ENCODE data around the gene TCF7L2.

The TCF7L2 gene

DNA sequence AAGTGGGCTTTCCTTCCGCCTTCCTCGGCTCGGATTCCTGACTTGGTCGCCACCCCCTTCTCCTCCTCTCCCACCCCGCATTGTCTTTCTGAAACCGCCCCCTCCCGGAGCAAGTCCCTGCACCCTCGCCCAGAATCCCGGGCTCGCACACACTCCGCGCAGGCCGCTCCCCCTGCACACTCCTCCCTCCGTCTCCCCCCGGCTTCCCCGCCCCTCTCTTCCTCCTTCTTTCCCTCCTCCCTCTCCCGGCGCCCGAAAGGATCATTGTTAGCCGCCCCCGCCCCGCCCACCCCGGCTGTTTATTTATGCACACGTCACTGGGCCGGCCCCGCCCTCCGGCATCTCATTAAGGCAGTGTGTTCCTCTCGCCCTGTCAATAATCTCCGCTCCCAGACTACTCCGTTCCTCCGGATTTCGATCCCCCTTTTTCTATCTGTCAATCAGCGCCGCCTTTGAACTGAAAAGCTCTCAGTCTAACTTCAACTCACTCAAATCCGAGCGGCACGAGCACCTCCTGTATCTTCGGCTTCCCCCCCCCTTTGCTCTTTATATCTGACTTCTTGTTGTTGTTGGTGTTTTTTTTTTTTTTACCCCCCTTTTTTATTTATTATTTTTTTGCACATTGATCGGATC, at the start of gene TCF7L2:
TCF7L2 (plus strand) TSS at position 373 of the 633 bp plus-strand sequence. CDS start 510 bp downstream, outside the sequence.
- DNase-seq (ENCODE audit: low read depth): peak; percentile 92
- peak within 1 kb of the TSS; percentile 61 for H3K4me3 ChIP-seq (ENCODE audit: low read depth, low read length)

DNA sequence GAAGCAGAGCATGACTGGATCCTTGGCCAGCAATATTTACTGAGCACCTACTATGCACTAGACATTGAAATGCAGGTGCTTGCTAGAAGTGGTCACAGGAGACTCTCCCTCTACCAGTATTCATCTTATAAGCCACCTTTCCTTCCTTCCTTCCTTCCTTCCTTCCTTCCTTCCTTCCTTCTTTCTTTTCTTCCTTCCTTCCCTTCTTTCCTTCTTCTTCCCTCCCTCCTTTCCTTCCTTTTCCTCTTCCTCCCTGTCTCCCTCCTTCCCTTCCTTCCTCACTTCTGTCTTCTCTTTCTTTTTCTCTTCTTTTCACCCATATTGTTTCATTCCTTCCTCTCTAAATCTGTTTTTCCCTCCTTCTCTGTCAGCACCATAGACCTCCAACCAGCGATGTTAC, 47.3 kb upstream of the TCF7L2 start:
- DNase-seq (ENCODE audit: low read depth): no peak
- H3K4me3 ChIP-seq (ENCODE audit: low read depth, low read length): no peak overlapping the region

DNA sequence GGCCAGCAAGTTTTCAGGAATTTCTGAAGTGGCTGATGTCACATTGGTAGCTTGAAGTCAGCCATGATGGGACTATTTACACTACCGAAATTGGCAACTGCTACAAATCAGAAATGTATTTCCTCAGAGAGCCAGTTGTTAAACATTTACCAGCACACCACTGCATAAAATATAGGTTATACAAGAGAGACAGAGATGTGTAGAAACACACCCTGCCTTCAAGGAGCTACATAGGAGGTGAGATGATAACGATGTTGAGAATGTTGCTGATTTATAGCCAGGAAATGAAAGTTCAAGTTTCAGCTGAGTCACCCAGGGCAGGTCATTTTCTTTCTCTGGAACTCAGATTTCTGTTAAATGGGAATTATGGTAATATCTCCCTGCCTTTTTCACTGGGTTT, 46.0 kb upstream of the TCF7L2 start:
- no peak for DNase-seq (ENCODE audit: low read depth)

DNA sequence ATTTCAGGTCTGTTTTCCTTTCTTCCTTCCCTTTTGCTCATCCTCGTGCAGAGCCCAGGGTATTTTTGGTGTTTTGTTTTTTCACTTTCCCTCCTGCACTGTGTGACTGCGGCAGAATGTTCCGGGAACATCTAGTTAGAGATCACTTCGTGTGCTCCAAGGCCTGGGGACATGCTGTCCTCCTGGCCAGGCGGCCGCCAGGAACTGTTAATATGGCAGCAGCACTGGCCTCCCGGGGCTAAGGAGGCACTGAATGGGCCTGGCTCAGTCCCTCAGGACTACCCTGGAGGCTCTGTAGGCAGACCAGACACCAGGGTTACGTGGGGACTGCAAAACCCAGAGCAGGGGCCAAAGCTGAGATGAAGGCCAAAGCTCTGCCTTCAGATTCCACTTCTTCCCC, 43.1 kb upstream of the TCF7L2 start:
- DNase-seq (ENCODE audit: low read depth): no peak
- H3K4me3 ChIP-seq (ENCODE audit: low read depth, low read length): no peak overlapping the region

More for the DNA sequence above, 46.0 kb upstream of the TCF7L2 start:
- no peak overlapping the region for H3K4me3 ChIP-seq (ENCODE audit: low read depth, low read length)

DNA sequence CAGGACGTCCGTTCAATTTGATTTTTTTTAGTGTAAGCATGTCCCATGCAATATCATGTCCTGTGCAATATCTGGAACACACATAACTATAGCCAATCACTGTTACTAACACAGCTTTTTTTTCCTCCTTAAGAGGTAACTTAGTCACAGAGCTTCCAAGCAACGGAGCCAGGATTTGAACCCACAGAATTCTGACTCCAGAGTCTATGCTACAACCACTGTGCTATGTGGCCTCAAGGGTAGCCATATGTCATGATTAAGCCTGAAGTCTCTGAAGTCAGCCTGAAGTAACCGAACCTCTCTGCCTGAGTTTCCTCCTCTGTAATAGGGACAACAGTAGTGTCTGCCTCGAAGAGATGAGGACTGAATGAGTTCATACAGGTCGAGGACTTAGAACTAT, 42.2 kb upstream of the TCF7L2 start:
- H3K4me3 ChIP-seq (ENCODE audit: low read depth, low read length): no peak overlapping the region
- no peak for DNase-seq (ENCODE audit: low read depth)

DNA sequence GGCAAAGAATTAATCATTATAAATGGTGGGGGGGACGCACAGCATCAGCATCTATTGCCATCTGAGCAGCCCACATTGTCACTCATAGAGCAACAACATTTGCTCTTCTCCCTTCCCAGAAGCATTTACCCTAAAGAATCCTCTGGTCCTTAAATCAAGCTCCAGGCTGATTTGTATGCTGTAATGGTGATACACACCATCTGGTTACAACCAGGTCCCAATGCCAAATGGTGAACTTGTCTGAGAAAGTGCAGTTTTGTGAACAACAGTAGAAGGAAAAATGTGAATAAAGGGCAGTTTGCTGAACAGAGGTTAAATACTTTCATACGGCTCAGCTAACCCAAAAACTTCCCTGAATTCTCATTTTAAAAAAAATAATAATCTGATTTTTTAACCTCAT, 38.8 kb upstream of the TCF7L2 start:
- no peak for DNase-seq (ENCODE audit: low read depth)

DNA sequence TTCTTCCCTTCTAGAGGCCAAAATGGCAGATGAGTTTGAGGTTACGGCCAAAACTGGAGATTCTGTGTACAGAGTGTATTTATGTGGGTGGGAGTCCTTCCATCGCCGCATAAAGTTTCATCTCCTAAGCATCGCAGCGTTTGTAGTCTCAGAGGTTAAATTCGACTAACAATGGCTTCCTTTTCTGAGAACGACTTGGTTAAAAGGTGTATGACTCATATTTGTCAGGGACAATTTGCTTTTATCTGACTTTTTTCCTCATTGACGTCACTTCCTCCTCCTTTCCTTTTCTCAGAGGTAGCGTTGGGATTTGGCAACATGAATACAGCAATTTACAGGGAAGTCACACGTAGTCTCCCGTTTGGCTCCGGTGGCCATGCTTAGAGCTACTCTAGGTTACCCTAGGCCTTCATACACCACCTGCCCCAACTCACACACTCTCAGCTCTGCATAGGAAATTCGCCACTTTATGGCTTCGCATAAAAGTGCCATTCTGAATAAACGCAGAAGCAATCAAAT, 37.6 kb upstream of the TCF7L2 start:
- DNase-seq (ENCODE audit: low read depth): no peak
- no peak overlapping the region for H3K4me3 ChIP-seq (ENCODE audit: low read depth, low read length)

More for the DNA sequence above, 38.8 kb upstream of the TCF7L2 start:
- no peak overlapping the region for H3K4me3 ChIP-seq (ENCODE audit: low read depth, low read length)

DNA sequence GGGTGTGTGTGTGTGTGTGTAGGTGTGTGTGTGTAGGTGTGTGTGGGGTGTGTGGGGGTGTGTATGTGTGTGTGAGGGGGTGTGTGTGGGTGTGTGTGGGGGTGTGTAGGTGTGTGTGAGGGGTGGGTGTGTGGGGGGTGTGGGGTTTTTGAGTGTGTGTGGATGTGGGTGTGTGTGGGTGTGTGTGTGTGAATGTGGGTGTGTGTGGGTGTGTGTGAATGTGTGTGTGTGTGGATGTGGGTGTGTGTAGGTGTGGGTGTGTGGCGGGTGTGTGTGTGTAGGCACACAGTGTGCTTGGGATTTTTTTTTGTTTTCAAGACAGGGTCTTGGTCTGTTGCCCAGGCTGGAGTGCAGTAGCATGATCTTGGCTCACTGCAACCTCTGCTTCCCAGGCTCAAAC, 36.8 kb upstream of the TCF7L2 start:
- no peak for DNase-seq (ENCODE audit: low read depth)
- H3K4me3 ChIP-seq (ENCODE audit: low read depth, low read length): no peak overlapping the region

DNA sequence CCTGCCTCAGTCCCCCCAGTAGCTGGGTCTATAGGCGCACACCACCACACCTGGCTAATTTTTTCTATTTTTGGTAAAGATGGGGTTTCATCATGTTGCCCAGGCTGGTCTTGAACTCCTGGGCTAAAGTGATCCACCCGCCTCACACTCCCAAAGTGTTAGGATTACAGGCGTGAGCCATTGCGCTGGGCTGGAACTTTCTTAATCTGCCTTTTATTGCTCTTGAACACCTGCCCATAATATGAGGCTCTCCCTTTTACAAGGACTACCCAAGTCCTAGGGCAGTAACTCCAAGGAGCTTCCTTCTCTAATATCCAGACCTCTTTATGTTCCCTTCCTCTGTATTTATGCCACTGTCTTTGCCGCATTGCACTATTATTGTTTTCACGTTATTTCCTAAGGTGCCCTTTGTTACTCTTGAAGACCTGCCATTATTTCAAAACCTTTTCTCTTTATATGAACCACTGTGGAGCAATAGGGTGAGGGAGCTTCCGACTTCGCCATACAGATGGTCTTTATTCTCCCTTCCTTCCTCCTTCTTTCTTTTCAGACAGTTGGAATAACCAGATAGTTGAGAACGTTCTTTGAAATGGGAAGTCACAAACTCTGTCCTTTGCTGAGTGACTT, 36.3 kb upstream of the TCF7L2 start:
- H3K4me3 ChIP-seq (ENCODE audit: low read depth, low read length): no peak overlapping the region
- no peak for DNase-seq (ENCODE audit: low read depth)

DNA sequence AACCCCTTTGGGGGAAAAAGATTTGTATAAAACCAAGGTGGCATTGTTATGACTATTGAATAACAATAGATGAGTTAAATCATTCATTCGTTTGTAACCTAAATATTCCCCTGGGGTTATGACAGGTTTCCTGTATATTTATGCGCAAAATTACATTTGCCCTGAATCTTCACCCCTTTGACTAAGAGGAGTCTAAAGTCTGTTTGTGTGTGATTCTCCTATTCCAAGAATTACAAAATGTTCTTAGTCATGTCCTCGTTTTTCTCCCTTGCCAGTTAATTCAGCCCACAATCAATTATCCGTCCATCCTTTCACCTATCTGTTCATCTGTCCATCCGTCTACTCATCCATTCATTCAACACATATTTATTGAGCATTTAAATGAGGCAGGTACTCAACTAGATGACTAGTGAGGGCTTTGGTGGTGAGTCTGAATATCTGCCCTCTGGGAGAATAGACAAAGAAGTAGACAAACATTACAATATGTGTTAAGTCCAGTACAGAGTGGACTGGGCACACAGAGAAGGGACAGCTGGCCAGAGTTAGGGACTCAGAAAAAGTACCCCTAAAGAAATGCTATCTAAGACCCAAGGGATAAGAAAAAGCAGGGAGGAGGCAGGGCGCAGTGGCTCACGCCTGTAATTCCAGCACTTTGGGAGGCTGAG, 35.6 kb upstream of the TCF7L2 start:
- peak; percentile 25 for DNase-seq (ENCODE audit: low read depth)
- no peak overlapping the region for H3K4me3 ChIP-seq (ENCODE audit: low read depth, low read length)

DNA sequence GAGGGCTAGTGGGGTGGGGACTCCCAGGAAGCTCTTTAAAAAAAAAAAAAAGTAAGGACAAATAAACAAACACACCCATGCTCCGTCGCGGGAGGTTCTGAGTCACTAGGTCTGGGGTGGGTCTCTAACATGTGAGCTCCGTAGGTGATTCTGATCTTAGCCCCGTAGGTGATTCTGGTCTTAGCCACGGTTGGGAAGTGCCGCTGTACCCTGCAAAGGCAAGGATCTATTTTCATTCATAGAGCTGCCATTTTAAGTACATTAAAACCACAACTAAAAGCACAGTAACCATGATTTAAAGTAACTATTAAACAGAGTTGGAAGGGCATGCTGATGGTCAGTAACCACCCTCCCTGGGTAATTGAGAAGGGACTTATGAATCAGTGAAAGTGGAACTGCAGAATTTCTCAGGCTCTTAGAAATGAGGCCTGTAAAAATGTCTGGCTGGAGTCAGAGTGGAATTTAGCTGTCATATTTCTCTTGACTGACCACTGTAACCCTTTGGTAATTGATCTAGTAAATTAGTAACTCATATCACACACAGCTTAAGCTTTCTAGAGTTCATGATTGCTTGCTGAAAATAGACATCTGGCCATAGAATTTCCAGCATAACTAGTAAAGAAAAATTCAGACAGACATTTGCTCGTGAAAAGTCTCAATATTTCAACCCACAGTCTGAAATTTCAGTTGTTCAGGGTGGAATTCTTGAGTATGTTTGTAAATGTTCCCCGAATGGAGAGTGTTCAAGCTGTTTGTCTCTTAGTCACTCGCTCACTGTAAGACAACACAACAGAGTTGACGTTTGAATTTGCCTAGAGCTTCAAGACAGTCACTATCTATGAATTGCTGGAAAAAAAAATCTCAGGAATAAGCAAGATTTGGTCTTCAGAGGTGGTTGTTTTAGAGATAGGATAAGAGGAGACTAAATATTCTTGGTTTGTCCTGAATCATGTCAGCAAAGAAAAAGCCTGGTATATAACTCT, 34.2 kb upstream of the TCF7L2 start:
- DNase-seq (ENCODE audit: low read depth): no peak
- no peak overlapping the region for H3K4me3 ChIP-seq (ENCODE audit: low read depth, low read length)

DNA sequence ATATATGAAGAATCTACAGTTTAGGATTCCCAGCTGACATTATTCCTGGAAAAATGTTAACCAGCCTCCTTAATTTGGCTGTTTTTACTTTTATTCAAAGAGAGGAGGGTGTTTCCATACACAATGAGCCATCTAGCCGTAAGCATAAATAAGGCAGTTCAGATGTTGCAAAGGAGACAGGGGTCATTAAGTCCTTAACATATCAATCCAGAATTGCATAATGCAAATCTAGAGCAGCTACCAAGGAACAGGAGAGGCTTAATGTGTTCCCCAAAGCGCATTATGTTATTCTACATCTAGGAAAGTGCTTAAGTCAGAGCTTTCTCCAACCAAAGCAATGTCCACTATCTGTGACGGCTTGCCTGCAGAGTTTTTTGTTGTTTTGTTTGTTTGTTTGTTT, 32.4 kb upstream of the TCF7L2 start:
- no peak overlapping the region for H3K4me3 ChIP-seq (ENCODE audit: low read depth, low read length)
- DNase-seq (ENCODE audit: low read depth): no peak

DNA sequence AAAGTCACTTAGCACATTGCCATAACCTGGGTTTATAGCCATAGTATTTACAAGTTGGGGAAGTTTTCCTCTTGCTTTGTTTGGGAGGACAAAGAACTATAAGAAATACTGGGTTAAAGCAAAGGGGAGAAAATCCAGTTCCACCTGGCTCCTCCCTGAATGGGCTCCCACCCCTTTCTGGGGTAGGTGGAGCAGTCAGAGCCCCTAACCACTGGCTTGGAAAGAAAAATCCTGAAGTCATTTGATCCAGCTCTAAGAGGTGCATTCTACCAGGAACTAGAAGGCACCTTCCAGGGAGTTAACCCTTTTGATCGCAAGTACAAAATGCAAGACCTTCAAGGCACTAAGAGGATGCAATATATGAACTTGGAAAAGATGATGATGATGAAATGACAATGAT, 31.3 kb upstream of the TCF7L2 start:
- H3K4me3 ChIP-seq (ENCODE audit: low read depth, low read length): no peak overlapping the region
- DNase-seq (ENCODE audit: low read depth): no peak

DNA sequence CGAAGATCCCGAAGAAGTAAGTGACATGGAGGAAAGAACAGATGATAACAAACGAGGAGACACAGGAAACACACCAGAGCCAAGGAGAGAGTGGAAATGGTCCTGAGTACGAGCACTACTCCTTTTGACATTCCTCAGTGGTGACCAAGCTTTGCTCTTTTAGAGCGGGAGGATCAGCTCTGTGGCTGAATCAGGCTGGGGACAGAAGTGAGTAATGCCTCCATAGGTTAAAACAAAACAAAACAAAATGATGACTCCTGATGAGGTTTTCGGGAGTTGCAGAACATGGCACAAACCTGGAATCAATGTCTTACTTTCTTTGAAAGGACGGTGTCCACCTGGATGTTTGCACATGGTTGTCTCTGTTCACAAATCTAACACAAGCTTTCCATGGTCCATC, 30.3 kb upstream of the TCF7L2 start:
- DNase-seq (ENCODE audit: low read depth): peak; percentile 41
- H3K4me3 ChIP-seq (ENCODE audit: low read depth, low read length): no peak overlapping the region

DNA sequence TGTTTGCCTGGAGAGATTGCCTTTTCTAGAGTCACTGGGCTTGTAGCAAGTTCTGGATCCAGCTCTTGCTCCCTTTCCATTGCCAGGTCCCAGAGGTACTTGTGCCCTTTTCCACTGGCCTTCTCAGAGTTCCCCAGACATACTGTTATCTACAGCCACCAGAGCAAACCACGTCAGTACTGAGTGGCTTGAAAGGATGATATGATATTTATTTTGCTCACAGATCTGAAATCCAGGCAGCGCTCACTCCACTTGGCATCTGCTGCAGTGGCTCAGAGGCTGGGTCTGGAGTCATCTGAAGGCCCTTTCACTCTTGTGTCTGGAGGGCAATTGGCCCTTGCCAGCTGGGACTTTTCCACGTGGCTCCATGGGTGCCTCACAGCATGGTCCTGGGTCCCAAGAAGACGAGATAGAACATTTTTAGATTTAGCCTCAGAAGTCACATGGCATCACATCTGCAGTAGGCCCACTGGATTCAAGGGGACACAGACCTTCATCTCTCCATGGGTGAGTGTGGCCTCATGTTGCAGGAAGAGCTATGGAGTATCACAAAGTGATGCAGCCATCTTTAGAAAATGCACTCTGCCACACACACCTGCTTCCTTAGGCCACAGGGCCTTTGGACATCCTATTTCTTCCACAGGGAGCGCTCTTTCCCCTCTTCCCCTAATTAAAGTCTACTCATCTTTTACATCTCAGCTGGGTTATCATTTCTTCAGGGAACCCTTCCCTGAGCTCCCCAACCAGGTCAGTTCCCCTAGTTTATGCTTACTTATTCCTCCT, 22.9 kb upstream of the TCF7L2 start:
- H3K4me3 ChIP-seq (ENCODE audit: low read depth, low read length): no peak overlapping the region
- DNase-seq (ENCODE audit: low read depth): no peak

DNA sequence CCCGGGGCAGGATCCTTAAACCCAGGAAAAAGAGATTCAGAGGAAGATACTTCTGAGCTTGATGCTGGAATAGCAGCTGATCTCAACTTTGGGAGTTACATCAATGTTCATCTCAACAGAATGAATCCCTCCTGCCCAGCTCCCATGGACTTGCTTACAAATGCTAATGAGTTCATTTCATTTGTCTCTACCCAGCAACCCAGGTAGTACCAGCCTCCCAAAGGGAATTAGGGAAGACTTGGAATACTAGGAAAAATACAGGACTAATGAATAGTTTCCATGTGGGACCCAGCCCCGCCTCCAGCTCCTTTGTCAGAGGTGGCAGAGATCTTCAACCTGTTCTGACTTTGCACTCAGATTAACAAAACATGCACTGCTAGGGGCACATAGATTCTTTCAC, 22.1 kb upstream of the TCF7L2 start:
- H3K4me3 ChIP-seq (ENCODE audit: low read depth, low read length): no peak overlapping the region
- DNase-seq (ENCODE audit: low read depth): no peak

DNA sequence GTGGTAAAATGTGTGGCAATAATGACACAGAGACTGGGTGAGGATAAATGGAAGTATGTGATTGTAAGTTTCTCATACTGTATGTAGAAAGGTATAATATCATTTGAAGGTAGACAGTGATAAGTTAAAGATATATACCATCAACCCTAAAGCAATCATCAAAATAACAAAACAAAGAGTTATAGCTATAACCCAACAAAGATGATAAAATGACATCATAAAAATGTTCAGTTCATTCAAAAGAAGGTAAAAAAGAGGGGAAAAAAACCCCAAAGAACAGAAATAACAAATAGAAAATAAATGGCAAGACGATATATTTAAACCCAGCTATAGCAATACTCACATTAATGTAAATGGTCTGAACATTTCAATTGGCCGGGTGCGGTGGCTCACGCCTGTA, 17.4 kb upstream of the TCF7L2 start:
- no peak for DNase-seq (ENCODE audit: low read depth)
- H3K4me3 ChIP-seq (ENCODE audit: low read depth, low read length): no peak overlapping the region

DNA sequence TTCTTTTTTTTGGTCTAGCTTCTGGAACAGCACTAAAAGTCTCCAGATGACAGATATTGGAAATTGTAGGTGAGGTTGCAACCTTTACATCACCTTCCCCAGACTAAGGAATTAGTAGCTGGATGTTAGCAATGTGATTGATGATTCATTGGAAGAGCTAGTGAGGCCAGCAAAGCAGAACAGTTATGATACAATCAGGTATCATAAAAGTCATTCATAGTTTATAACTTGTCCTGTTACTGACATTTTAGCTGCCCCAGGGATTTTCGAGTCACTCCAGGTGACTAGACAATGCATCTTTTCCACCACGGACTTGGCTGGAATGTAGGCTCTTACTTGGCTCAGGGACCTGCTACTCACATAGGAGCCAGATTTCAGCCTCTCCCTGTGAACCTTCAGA, 15.9 kb upstream of the TCF7L2 start:
- H3K4me3 ChIP-seq (ENCODE audit: low read depth, low read length): no peak overlapping the region
- DNase-seq (ENCODE audit: low read depth): no peak

Data from skeletal muscle cell (primary cell).